Vagina (tissue), 2 donors: Measurements from ENCODE around the gene SDK2. TPM values are rescaled to one million over a fixed set of nuclear protein-coding genes. Genes with fewer than 3 reads are reported as not detected.

Experiments used
- DNase-seq, 2 donors: peaks; one replicate each; pipeline ENCODE4 v3.0.0-alpha.2; 2017; ENCODE audit errors: extremely low spot score in 2 of 2
- H3K27ac ChIP-seq: fragments of 200-600 bp; sonication (generic); one replicate; pipeline ENCODE4 v1.5.1; 2019
- H3K27me3 ChIP-seq: fragments of 200-600 bp; sonication (generic); one replicate; pipeline ENCODE4 v1.5.1; 2019
- H3K36me3 ChIP-seq, 2 donors: fragments of 200-600 bp; sonication (generic); one replicate each; pipeline ENCODE4 v1.5.1; 2017 to 2019
- H3K4me1 ChIP-seq: fragments of 200-600 bp; sonication (generic); one replicate; pipeline ENCODE4 v1.5.1; 2019
- H3K4me3 ChIP-seq, 2 donors: fragments of 200-600 bp; sonication (generic); 1 replicate in 1 of 2; 2 replicates in 1 of 2; pipeline ENCODE4 v1.5.1; 2016 to 2019
- H3K9me3 ChIP-seq: fragments of 200-600 bp; sonication (generic); one replicate; pipeline ENCODE4 v1.5.1; 2019
- POLR2A ChIP-seq, 2 donors: fragments of 450-650 bp; IDR thresholded peaks; one replicate each; pipeline ENCODE4 v1.6.1; 2017; ENCODE audit warnings: antibody characterized with exemption in 2 of 2, mild to moderate bottlenecking in 2 of 2, moderate library complexity in 2 of 2
- POLR2AphosphoS5 ChIP-seq, 2 donors: sonication (generic); formaldehyde crosslinking; IDR thresholded peaks; one replicate each; pipeline ENCODE4 v1.9.0; 2017; ENCODE audit warnings: antibody characterized with exemption in 2 of 2, mild to moderate bottlenecking in 2 of 2, low read depth in 1 of 2; ENCODE audit not compliant: insufficient read depth in 1 of 2
- intact Hi-C: fragments of 100-400 bp; cut with DNase I; formaldehyde crosslinking; loops from one replicate; pipeline ENCODE4 v1.15.1; 2023
- total RNA-seq: library from RNA; depleted of rRNA; stranded (reverse); fragments of >200 nt; gene quantifications from one replicate; pipeline ENCODE4 v1.2.3, GENCODE V29; 2016
- TF ChIP-seq, protein P1 (sequence below), 3 experiments: fragments of 450-650 bp in 2 of 3; fragments of 200-600 bp in 1 of 3; sonication (generic) in 1 of 3; IDR thresholded peaks; one replicate each; pipeline ENCODE4 v1.5.1; 2017 to 2019; ENCODE audit warnings: antibody characterized with exemption in 3 of 3, mild to moderate bottlenecking in 2 of 3, moderate library complexity in 2 of 3

The SDK2 gene
- total RNA-seq, 1 donor from 2014 or later, result 1.7 TPM

DNA sequence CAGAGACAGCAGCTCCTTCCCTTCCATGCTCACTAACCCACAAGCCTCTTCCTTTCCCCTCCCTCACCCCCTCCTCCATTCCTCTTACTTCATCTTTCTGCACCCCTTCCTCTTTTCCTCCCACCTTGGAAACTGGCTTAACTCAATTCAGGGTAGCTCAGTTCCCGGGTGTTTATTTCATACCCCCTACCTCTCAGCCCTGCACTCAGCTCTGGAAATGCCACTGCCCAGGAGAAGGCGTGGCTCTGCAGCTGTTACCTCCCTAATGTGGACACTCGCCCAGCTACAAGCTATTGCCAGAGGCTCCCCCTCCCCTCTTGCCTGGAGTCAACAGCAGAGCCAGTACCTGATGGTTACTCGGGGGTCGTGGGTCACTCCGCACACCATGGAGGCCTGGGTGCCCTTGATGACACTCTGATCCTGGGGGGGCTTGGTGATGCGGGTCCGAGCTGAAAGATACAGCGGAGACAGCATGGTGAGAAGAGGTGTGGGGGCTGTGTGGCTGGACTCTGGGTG lies 214.0 kb downstream of the SDK2 start:
- Histone ChIP-seq H3K36me3 (no peaks in the 10 kb centered on the region), H3K27ac (no peak overlapping the region), H3K9me3 (no peaks in the 10 kb centered on the region), H3K4me1 (peaks cover 10% of the 10 kb centered on the region), H3K27me3 (no peaks in the 10 kb centered on the region), H3K4me3 (no peak overlapping the region)
- no peak for DNase-seq
- TF ChIP-seq POLR2A (IDR thresholded peaks at IDR 0.05) (no peak), POLR2AphosphoS5 (IDR thresholded peaks at IDR 0.05; ENCODE audit: insufficient read depth in 1 of 2, low read depth in 1 of 2) (no peak)
- TF ChIP-seq, protein P1, sequence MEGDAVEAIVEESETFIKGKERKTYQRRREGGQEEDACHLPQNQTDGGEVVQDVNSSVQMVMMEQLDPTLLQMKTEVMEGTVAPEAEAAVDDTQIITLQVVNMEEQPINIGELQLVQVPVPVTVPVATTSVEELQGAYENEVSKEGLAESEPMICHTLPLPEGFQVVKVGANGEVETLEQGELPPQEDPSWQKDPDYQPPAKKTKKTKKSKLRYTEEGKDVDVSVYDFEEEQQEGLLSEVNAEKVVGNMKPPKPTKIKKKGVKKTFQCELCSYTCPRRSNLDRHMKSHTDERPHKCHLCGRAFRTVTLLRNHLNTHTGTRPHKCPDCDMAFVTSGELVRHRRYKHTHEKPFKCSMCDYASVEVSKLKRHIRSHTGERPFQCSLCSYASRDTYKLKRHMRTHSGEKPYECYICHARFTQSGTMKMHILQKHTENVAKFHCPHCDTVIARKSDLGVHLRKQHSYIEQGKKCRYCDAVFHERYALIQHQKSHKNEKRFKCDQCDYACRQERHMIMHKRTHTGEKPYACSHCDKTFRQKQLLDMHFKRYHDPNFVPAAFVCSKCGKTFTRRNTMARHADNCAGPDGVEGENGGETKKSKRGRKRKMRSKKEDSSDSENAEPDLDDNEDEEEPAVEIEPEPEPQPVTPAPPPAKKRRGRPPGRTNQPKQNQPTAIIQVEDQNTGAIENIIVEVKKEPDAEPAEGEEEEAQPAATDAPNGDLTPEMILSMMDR (IDR thresholded peaks at IDR 0.05), result no peak
- intact Hi-C loops, result no loop called here

DNA sequence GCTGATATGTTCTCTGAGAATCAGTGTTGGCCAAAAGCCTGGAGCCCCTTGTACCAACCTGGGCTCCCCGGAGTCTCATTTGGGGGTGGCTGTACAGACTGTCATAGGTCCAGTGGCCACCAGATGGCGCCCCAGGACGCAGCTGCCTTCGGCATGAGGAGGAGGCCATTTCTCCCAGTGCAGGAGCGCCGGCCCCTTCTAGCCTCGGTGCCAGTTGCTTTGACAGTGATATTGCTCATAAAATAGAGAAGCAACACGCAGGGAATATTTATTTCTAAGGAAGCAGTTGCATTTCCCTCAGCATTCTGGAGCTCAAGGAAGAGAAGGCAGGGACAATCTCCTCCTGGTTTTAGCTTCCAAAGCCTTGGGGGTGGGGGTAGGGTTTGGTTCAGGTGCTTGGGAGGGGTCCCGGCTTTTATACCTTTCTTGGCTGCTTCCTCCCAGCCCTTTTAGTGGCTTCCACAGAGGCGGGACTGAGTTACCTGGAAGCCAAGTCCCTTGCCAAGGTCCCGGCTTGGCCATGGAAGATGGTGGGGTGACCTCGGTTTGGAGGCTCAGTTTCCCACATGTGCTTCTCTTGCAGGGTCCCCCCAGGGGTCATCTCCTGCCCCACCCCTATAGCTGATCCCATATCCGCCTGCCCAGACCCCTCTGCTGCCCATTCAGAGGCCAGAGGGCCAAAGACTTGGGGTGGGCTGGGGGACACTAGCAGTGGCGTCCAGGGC lies 214.6 kb downstream of the SDK2 start:
- intact Hi-C loops, result loop anchor here (5.0 kb wide), 1 partner anchor 738 kb away; no protein-coding TSS in a partner anchor
- H3K36me3 ChIP-seq, result no peaks in the 10 kb centered on the region
- TF ChIP-seq, protein P1 (IDR thresholded peaks at IDR 0.05), result peak; percentile 96 to 98 (median 96)
- no peak for TF ChIP-seq POLR2A (IDR thresholded peaks at IDR 0.05)
- TF ChIP-seq POLR2AphosphoS5 (IDR thresholded peaks at IDR 0.05; ENCODE audit: insufficient read depth in 1 of 2, low read depth in 1 of 2), result peak in 1 of 2 donors; percentile 22
- H3K27me3 ChIP-seq, result no peaks in the 10 kb centered on the region
- H3K9me3 ChIP-seq, result no peaks in the 10 kb centered on the region
- H3K4me1 ChIP-seq, result peaks cover 10% of the 10 kb centered on the region
- no peak for DNase-seq
- H3K27ac ChIP-seq, result no peak overlapping the region
- H3K4me3 ChIP-seq, result no peak overlapping the region

DNA sequence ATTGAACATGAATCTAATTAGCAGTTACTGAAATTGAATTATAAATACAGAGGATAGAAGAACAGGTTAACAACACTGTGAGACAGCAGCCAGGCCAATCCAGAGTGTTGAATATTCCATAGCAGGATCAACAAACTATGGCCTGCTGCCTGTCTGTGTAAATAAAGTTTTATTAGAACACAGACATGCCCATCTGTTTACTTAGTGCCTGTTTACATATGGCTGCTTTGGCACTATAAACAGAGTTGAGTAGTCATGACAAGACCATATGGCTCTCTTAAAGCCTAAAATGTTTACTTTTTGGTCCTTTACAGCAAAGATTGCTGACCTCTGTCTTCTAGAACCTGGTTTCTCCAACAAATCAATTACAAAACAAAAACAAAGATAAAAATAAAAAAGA lies 217.0 kb downstream of the SDK2 start:
- Histone ChIP-seq H3K4me1 (peaks cover 10% of the 10 kb centered on the region), H3K27ac (no peak overlapping the region), H3K9me3 (no peaks in the 10 kb centered on the region), H3K27me3 (no peaks in the 10 kb centered on the region), H3K4me3 (no peak overlapping the region), H3K36me3 (no peaks in the 10 kb centered on the region)
- intact Hi-C loops, result loop anchor here (5.0 kb wide), 1 partner anchor 740 kb away; no protein-coding TSS in a partner anchor
- no peak for DNase-seq
- TF ChIP-seq POLR2A (IDR thresholded peaks at IDR 0.05) (no peak), POLR2AphosphoS5 (IDR thresholded peaks at IDR 0.05; ENCODE audit: insufficient read depth in 1 of 2, low read depth in 1 of 2) (no peak)
- TF ChIP-seq, protein P1 (IDR thresholded peaks at IDR 0.05), result no peak

DNA sequence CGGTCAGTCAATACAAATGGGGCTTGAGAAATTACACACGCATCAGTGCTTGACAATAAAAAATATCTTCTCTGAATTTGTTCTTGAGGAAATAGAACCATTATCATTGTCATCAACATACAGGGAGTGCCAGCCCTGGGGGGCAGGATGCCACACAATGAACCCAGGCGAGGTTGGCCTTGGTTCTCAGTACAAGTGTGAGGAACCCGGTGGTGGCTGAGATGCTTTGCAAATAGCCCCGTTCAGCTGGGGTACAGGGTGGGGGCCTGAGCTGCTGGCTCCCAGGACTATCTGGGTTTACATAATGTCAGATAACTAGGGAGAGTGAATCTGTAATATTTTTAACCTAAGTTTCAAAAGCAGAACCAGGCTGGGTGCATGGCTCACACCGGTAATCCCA lies 219.7 kb downstream of the SDK2 start:
- H3K27me3 ChIP-seq, result no peaks in the 10 kb centered on the region
- H3K4me1 ChIP-seq, result peaks cover 1% of the 10 kb centered on the region
- no peak overlapping the region for H3K27ac ChIP-seq
- DNase-seq, result no peak
- no peak overlapping the region for H3K4me3 ChIP-seq
- TF ChIP-seq POLR2A (IDR thresholded peaks at IDR 0.05), result no peak
- TF ChIP-seq, protein P1 (IDR thresholded peaks at IDR 0.05), result no peak
- no peak for TF ChIP-seq POLR2AphosphoS5 (IDR thresholded peaks at IDR 0.05; ENCODE audit: insufficient read depth in 1 of 2, low read depth in 1 of 2)
- intact Hi-C loops, result no loop called here
- no peaks in the 10 kb centered on the region for H3K36me3 ChIP-seq
- no peaks in the 10 kb centered on the region for H3K9me3 ChIP-seq

DNA sequence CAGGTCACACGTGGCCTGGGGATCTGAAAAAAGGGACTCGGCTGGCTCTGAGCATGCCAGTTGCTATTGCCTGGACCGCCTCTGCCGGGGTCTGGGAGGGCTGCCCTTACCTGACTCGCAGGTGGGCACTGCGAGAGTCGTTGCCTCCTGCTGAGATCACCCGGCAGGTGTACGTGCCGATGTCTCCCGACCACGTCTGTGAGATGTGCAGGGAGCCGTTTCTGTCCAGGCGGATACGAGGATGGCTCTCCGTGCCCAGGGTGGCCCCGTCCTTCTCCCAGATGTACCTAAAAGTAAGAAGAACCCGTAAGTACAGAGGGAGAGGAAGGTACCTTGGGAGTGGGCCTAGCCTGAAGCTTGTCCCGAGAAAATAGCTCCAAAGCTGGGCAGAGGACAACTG lies 220.4 kb downstream of the SDK2 start:
- Histone ChIP-seq H3K4me1 (no peaks in the 10 kb centered on the region), H3K4me3 (no peak overlapping the region), H3K9me3 (no peaks in the 10 kb centered on the region), H3K27ac (no peak overlapping the region), H3K36me3 (no peaks in the 10 kb centered on the region), H3K27me3 (no peaks in the 10 kb centered on the region)
- no peak for DNase-seq
- TF ChIP-seq POLR2AphosphoS5 (IDR thresholded peaks at IDR 0.05; ENCODE audit: insufficient read depth in 1 of 2, low read depth in 1 of 2), result no peak
- no peak for TF ChIP-seq POLR2A (IDR thresholded peaks at IDR 0.05)
- TF ChIP-seq, protein P1 (IDR thresholded peaks at IDR 0.05), result no peak
- intact Hi-C loops, result no loop called here
